Activated T-cell treated with anti-CD3 and anti-CD28 coated beads, Interleukin-2, amount 50 U/mL, for 24 hours (primary cell): ENCODE data around the gene AFF3.
"Not testable (repeated sequence)": the region's sequence is repeated elsewhere in the genome, so short reads cannot be mapped to it uniquely, and the experiment has no call there.

ENCODE experiments used
- DNase-seq: peaks from one replicate; pipeline ENCODE4 v3.0.0-alpha.2; 2020
- H3K27ac Mint-ChIP-seq: 2 replicates; pipeline ENCODE4 v1.8.0; 2020; ENCODE audit warnings: mild to moderate bottlenecking, mixed read lengths
- H3K27me3 Mint-ChIP-seq: 2 replicates; pipeline ENCODE4 v1.8.0; 2020; ENCODE audit warnings: mixed read lengths
- H3K36me3 Mint-ChIP-seq: 2 replicates; pipeline ENCODE4 v1.8.0; 2020; ENCODE audit warnings: low read depth, mixed read lengths
- H3K4me1 Mint-ChIP-seq: 2 replicates; pipeline ENCODE4 v1.8.0; 2020; ENCODE audit warnings: low read depth, mixed read lengths
- H3K4me3 Mint-ChIP-seq: 2 replicates; pipeline ENCODE4 v1.8.0; 2020; ENCODE audit warnings: mild to moderate bottlenecking, moderate library complexity, mixed read lengths
- H3K9me3 Mint-ChIP-seq: 2 replicates; pipeline ENCODE4 v1.8.0; 2020; ENCODE audit warnings: mixed read lengths

The AFF3 gene

DNA sequence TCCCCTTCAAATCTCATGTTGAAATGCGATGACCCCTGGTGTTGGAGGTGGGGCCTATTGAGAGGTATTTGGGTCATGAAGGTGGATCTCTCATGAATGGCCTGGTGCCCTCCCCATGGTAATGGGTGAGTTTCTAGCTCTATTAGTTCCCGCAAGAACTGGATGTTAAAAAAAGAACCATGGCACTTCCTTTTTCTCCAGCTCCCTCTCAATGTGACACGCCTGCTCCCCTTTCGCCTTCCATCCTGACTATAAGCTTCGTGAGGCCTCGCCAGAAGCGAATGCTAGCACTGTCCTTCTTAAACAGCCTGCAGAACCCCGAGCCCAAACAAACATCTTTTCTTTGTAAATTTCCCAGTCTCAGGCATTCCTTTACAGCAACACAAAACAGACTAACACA is 349.4 kb downstream of the AFF3 start:
- Mint-ChIP-seq H3K27me3 (no peaks in the 10 kb centered on the region), H3K4me1 (no peaks in the 10 kb centered on the region), H3K9me3 (peaks cover 5% of the 10 kb centered on the region), H3K4me3 (no peak overlapping the region), H3K36me3 (no peaks in the 10 kb centered on the region), H3K27ac (no peak overlapping the region)
- no peak for DNase-seq

DNA sequence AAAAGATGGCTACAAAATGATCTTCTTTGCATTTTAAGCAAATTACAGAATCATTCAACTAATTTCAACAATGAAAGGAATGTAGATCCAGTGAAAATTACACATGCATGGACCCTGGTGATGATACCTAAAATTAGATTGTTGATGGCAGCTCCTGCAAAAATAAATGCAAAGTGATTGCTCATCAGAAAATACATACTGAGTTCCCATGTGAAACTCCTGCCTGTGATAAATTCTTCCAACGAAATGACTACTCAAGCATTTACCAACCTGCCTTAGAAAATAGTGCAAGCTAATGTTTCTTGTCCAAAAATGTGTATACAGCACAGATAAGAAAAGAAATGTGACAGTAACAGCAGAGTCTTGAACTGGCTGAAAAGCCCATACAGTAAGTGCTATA is 352.5 kb downstream of the AFF3 start:
- H3K27ac Mint-ChIP-seq, result no peak overlapping the region
- DNase-seq, result no peak

DNA sequence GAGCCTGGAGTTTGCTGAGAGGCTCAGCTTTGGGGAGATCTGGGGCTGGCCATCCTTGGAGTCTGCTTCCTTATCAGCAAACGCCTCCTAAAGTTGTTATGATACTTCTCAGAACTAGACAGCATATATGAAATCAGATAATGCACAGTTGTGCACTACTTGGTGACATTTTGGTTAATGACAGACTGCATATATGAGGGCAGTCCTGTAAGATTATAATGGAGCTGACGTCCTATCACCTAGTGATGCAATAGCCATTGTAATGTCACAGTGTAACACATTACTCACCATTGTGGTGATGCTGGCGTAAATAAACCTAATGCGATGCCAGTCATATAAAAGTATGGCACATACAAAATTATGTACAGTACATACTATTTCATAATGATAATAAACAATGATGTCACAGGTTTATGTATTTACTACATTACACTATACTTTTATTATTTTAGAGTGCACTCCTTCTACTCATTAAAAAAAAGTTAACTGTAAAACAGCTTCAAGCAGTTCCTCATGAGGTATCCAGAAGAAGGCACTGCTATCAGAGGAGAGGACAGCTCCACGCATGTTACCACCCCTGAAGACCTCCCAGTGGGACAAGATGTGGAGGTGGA is 354.5 kb downstream of the AFF3 start:
- Mint-ChIP-seq H3K4me3 (no peak overlapping the region), H3K4me1 (no peaks in the 10 kb centered on the region), H3K27me3 (no peaks in the 10 kb centered on the region), H3K9me3 (no peaks in the 10 kb centered on the region), H3K27ac (no peak overlapping the region), H3K36me3 (no peaks in the 10 kb centered on the region)
- no peak for DNase-seq

More for the DNA sequence above, 352.5 kb downstream of the AFF3 start:
- no peaks in the 10 kb centered on the region for H3K27me3 Mint-ChIP-seq
- no peaks in the 10 kb centered on the region for H3K36me3 Mint-ChIP-seq
- H3K4me1 Mint-ChIP-seq, result no peaks in the 10 kb centered on the region
- no peaks in the 10 kb centered on the region for H3K9me3 Mint-ChIP-seq
- no peak overlapping the region for H3K4me3 Mint-ChIP-seq

DNA sequence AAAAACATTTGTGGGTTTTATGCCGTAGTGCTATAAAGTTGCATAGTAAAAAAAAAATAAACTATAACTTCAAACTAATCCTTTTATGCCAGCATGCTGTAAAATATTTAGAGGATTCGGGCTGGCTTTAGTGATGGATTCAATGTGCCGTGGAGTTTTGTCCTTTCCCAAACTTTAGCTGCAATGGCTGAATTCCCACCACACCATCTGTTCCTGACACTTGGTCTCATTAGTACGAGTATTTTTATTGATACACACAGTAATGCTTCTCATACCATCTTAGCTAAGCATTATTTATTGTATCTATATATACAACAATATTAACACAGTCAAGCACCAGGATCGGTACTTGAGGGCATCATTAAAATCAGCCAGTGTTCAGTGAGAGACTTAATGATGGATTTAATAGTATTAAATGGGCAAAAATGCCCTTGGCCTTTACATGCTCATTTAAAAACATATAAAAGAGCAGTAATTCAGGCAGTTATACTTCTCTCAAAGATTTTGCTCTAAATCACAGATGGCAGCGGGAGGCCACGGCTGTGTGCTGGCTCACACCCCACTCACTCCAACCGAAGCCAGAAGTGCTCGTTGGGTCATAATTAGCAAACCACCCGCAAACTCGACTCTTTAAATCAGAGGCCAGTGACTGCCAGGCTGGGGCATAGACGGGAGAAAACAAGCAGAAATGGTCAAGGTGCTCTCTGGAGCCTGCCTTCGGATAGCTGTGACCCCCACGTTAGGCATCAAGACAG is 355.6 kb downstream of the AFF3 start:
- H3K9me3 Mint-ChIP-seq, result no peaks in the 10 kb centered on the region
- no peak overlapping the region for H3K4me3 Mint-ChIP-seq
- H3K4me1 Mint-ChIP-seq, result no peaks in the 10 kb centered on the region
- no peak for DNase-seq
- no peak overlapping the region for H3K27ac Mint-ChIP-seq
- H3K36me3 Mint-ChIP-seq, result no peaks in the 10 kb centered on the region
- no peaks in the 10 kb centered on the region for H3K27me3 Mint-ChIP-seq

DNA sequence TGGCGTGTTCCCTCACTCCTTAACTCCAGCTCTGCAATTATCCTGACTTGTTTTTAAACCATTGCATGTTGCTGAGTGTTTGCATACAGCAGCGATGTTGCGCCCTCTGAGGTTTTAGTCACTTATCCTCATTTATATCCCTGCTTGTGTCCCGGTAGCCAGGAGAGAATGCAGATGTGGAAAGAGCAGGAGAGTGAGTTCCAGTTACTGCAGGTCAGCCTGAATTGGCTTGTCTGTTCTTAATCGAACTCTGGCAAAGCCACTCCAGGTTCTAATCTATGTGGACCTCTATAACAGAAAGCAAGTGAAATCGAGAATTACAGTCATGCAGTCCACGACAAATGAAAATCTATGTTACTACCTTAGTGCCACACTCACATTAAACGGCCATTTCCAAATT is 357.4 kb downstream of the AFF3 start:
- no peaks in the 10 kb centered on the region for H3K36me3 Mint-ChIP-seq
- H3K27ac Mint-ChIP-seq, result no peak overlapping the region
- no peak overlapping the region for H3K4me3 Mint-ChIP-seq
- DNase-seq, result no peak
- H3K27me3 Mint-ChIP-seq, result no peaks in the 10 kb centered on the region
- H3K4me1 Mint-ChIP-seq, result no peaks in the 10 kb centered on the region
- no peaks in the 10 kb centered on the region for H3K9me3 Mint-ChIP-seq

DNA sequence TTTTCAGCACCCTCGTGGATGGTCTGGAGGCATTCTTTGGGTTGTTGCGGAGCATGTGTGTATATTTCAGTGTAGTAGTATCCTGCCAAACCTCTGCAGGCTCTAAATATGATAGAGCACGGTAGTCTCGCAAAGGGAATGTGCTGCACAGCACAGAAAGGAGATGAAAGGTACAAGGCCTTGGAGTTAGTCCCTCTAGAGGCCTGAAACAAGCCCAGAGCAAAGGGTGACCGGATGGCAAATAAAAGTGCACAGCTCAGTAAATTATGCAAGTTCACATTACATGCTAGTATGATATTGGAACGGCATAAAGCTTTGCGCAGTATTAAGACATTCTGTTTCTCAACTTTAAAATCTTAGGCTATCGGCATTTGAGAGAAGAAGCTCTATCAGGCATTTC is 358.1 kb downstream of the AFF3 start:
- H3K4me3 Mint-ChIP-seq, result no peak overlapping the region
- no peaks in the 10 kb centered on the region for H3K36me3 Mint-ChIP-seq
- no peaks in the 10 kb centered on the region for H3K4me1 Mint-ChIP-seq
- no peaks in the 10 kb centered on the region for H3K9me3 Mint-ChIP-seq
- DNase-seq, result no peak
- no peaks in the 10 kb centered on the region for H3K27me3 Mint-ChIP-seq
- H3K27ac Mint-ChIP-seq, result no peak overlapping the region

DNA sequence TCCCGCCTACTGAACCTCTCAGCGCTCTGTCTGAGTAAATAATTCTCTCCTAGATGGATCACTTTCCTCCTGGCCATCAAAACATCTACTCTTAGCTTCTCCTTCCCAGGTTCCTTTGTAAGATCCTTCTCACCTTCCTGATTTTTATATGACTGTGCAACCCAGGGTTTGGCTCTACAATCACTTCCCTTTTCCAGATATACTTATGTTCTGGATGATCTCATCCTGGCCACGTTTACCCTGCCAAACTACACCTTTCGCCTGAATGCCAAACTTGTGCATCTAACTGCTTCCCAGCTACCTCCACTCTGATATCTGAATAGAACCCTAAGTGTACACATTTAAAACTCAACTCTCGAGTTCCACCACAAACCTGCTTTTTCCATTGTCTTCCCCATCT is 362.1 kb downstream of the AFF3 start:
- Mint-ChIP-seq H3K27me3 (no peaks in the 10 kb centered on the region), H3K27ac (no peak overlapping the region), H3K9me3 (peaks cover 4% of the 10 kb centered on the region), H3K36me3 (no peaks in the 10 kb centered on the region), H3K4me1 (no peaks in the 10 kb centered on the region), H3K4me3 (no peak overlapping the region)
- no peak for DNase-seq

DNA sequence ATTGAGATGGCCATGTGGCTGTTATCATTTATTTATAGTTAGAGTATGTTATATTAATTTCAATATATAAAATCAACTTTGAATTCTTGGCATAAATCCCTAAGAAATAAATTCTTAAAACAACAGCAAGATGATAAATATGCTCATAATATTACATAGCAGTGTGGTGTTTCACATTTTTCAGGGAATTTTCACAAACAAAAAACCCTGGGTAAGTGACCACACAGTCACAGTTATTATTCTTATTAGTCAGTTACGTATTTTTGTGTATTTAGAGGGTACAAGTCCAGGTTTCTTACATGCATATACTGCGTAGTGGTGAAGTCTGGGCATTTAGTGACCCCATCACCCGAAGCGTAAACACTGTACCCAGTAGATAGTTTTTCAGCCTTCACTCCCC is 363.1 kb downstream of the AFF3 start:
- no peak overlapping the region for H3K4me3 Mint-ChIP-seq
- no peaks in the 10 kb centered on the region for H3K36me3 Mint-ChIP-seq
- no peaks in the 10 kb centered on the region for H3K4me1 Mint-ChIP-seq
- DNase-seq, result no peak
- no peak overlapping the region for H3K27ac Mint-ChIP-seq
- H3K9me3 Mint-ChIP-seq, result peaks cover 4% of the 10 kb centered on the region
- H3K27me3 Mint-ChIP-seq, result no peaks in the 10 kb centered on the region

DNA sequence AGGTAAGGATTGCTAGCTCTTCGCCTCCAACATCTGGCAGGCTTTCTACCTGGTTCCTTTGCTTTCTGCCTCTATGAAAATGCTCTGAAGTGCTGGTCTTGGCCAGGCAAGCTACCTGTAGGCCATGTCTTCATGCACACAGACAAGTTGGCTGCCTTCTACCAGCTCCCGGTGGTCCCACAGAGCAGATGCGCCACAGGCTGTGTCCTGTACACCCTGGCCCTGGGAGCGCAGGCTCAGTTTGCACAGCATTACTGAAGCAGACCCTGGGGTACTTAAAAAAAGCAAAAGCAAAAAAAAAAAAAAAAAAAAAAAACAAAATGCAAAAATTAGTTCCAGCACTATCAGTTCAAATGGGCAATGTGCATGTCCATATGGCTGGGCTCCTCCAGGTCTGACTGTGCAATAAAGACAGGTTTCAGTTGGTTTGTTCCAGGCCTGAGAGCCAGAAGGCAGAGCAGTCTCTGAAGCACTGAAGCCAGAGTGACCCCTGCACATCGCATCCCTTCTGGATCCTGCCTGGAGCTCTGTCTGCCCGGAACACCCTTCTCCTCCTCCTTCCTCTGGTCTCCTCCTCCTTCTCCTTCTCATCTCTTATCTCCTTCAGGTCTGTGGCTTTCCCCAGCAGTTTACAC is 364.6 kb downstream of the AFF3 start:
- DNase-seq, result no peak
- Mint-ChIP-seq H3K9me3 (peaks cover 4% of the 10 kb centered on the region), H3K36me3 (no peaks in the 10 kb centered on the region), H3K27ac (no peak overlapping the region), H3K4me1 (no peaks in the 10 kb centered on the region), H3K4me3 (no peak overlapping the region), H3K27me3 (no peaks in the 10 kb centered on the region)

DNA sequence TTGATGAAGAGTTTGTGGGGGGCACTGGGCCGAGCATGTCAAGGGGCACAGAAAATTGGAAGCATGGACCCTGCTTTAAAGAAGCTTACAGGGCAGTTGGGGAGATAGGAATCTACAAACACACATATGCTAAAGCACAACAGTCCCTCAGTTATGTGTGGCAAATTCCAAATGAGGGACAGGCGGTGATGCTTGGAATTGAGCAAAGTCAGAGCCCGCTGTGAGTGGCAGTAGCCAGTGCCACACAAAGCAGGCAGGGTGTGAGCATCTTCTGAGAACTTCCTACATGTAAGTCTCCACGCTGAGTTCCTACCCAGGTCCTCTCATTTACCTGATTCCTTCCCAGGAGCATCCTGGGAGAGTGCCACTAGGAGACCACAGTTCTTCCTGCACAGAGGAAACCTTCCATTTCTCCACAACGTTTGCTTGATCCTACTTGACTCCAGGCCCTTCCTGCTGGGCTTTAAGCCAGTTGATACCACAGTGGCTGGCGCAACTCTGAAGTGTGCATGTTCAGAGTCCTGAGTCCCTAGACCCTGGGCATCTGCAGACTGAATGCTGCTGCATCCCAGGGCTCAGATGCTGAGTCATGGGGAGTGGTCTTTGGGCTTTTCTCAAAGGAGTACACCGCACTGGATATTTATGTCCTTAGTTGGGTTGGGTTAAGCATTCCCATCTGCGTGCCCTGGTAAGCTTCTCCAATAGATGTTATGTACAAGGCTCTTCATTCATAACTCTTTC is 365.3 kb downstream of the AFF3 start:
- no peak for DNase-seq
- no peaks in the 10 kb centered on the region for H3K27me3 Mint-ChIP-seq
- H3K9me3 Mint-ChIP-seq, result peaks cover 4% of the 10 kb centered on the region
- no peak overlapping the region for H3K4me3 Mint-ChIP-seq
- H3K4me1 Mint-ChIP-seq, result no peaks in the 10 kb centered on the region
- H3K36me3 Mint-ChIP-seq, result no peaks in the 10 kb centered on the region
- no peak overlapping the region for H3K27ac Mint-ChIP-seq

DNA sequence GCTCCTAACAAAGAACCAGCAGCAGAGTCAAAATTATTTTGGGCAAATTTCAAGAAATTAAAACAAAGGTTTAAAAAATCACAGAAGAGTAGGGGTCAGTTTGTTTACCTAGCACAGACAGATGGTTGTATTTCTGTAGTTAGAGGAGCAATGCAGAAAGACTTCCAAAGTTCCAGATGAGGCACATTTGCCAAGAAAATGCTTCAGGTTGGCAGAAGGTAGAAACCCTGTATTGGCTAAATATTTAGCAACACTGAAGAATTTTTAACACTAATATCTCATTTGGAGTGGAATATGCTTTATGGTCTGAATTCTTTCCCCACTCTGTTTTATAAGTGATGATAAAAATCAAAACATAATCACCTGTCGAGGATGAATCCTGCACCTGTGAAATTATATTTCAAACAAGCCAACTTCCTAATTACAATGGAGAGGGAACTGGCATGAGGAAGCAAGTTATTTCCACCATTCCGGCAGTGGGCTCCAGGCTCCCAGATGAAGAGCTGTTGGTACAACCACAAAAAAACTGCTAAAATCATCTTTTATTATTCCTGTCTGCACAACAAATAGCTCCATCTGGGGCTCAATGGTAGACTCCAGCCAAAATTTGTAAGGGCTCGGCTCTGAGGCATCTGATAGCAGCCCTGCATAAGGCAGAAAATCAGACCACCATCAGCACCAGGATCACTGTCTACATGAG is 366.0 kb downstream of the AFF3 start:
- Mint-ChIP-seq H3K4me3 (no peak overlapping the region), H3K27ac (no peak overlapping the region), H3K4me1 (no peaks in the 10 kb centered on the region), H3K36me3 (no peaks in the 10 kb centered on the region), H3K9me3 (peaks cover 4% of the 10 kb centered on the region), H3K27me3 (no peaks in the 10 kb centered on the region)
- DNase-seq, result no peak

DNA sequence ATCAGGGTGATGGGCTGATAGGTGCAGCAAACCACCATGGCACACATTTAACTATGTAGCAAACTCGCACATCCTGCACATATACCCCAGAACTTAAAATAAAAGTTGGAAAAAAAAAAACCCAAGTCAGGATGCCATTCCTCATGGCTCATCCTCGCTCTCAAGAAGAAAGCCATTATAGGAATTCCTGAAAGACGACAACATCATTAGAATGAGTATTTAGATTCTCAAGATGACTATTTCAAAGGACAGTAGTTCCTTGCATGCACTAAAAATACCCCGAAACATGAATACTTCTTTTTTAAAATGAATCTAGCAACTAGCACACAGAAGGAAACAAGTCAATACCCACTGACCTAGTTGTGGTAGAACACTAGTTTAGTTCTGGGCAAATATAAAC is 366.8 kb downstream of the AFF3 start:
- DNase-seq, result no peak
- no peak overlapping the region for H3K4me3 Mint-ChIP-seq
- H3K27me3 Mint-ChIP-seq, result no peaks in the 10 kb centered on the region
- H3K9me3 Mint-ChIP-seq, result peaks cover 4% of the 10 kb centered on the region
- H3K4me1 Mint-ChIP-seq, result no peaks in the 10 kb centered on the region
- no peak overlapping the region for H3K27ac Mint-ChIP-seq
- H3K36me3 Mint-ChIP-seq, result no peaks in the 10 kb centered on the region

DNA sequence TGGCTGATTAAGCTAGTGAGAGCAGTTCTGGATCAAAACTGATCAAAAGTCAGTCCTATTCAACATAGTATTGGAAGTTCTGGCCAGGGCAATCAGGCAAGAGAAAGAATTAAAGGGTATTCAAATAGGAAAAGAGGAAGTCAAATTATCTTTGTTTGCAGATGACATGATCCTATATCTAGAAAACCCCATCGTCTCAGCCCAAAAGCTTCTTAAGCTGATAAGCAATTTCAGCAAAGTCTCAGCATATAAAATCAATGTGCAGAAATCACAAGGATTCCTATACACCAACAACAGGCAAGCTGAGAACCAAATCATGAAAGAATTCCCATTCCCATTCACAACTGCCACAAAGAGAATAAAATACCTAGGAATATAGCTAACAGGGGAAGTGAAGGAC is 368.7 kb downstream of the AFF3 start:
- not testable (repeated sequence) for H3K4me3 Mint-ChIP-seq, H3K4me1 Mint-ChIP-seq, H3K27ac Mint-ChIP-seq, H3K9me3 Mint-ChIP-seq, H3K36me3 Mint-ChIP-seq, DNase-seq, H3K27me3 Mint-ChIP-seq

DNA sequence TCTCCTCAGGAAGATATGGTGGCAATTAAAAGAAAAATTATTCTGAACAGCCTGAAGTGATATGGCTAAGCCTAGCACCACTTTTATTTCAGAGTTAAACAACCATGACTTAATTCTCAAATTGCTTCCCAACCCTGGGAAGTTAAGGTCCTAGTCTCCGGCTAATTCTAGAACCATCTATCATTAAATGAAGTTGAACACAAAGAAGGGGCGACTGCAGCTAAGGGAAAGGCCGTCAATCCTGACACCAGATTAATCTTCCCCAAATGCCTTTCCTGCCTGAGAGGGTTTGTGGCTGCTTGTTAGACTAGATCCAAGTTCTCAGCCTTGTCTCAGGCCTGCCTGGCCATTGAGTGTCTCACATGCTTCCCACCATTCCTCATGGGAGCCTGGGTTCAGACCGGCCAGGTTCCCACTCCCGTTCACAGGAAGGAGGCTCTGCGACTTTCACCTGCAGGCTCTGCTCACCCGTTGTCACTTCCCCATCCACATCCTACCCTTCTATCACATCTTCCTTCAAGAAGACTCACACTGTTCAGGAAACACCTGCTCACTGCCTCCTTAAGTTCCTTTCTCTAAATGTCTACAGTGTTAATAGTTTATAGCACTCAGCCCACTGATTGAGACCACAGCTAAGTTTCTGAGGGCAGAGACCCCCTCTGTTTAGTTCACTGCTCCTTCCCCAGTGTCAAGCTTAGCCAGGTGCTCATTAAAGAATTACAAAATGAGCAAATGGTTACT is 369.6 kb downstream of the AFF3 start:
- H3K4me3 Mint-ChIP-seq, result no peak overlapping the region
- no peak overlapping the region for H3K27ac Mint-ChIP-seq
- no peaks in the 10 kb centered on the region for H3K4me1 Mint-ChIP-seq
- H3K27me3 Mint-ChIP-seq, result no peaks in the 10 kb centered on the region
- DNase-seq, result no peak
- H3K9me3 Mint-ChIP-seq, result peaks cover 2% of the 10 kb centered on the region
- no peaks in the 10 kb centered on the region for H3K36me3 Mint-ChIP-seq
